Fibroblast of mammary gland (primary cell): Measurements from ENCODE around the gene MYO3B.

Source experiments
- DNase-seq: peaks from one replicate; pipeline ENCODE4 v3.0.0-alpha.2; 2010; ENCODE audit warnings: low read depth
- H3K4me3 ChIP-seq: 2 replicates; pipeline ENCODE4 v1.5.1; 2011; ENCODE audit warnings: low read depth, mild to moderate bottlenecking, low read length, moderate library complexity; ENCODE audit not compliant: control insufficient read depth
- CTCF ChIP-seq: conservative IDR thresholded peaks from 2 replicates; pipeline ENCODE4 v1.5.1; 2011; ENCODE audit warnings: low read depth, low read length, inconsistent platforms; ENCODE audit not compliant: control insufficient read depth, insufficient read depth

Gene MYO3B

GRCh38 chr2:170681311-170681710, 503.4 kb downstream of the MYO3B start:
- no peak overlapping the region for H3K4me3 ChIP-seq
- no peak for DNase-seq
- no peak for TF ChIP-seq CTCF

- TF ChIP-seq CTCF: no peak
- no peak overlapping the region for H3K4me3 ChIP-seq
- DNase-seq: no peak
Observed at GRCh38 chr2:170685591-170685990, 507.6 kb downstream of the MYO3B start.

GRCh38 chr2:170689481-170689880, 511.5 kb downstream of the MYO3B start:
- no peak for TF ChIP-seq CTCF
- H3K4me3 ChIP-seq: no peak overlapping the region
- no peak for DNase-seq

GRCh38 chr2:170690640-170691039, 512.7 kb downstream of the MYO3B start:
- no peak for TF ChIP-seq CTCF
- no peak for DNase-seq
- no peak overlapping the region for H3K4me3 ChIP-seq

GRCh38 chr2:170694316-170694715, 516.4 kb downstream of the MYO3B start:
- no peak for TF ChIP-seq CTCF
- H3K4me3 ChIP-seq: no peak overlapping the region

GRCh38 chr2:170695521-170696410, 517.8 kb downstream of the MYO3B start:
- TF ChIP-seq CTCF: no peak
- H3K4me3 ChIP-seq: no peak overlapping the region
- no peak for DNase-seq

More at GRCh38 chr2:170694316-170694715, 516.4 kb downstream of the MYO3B start:
- no peak for DNase-seq
